Mucosa of rectum (tissue), 2 donors: ENCODE results near the gene B3GAT2.
"Not testable (repeated sequence)": the region's sequence is repeated elsewhere in the genome, so short reads cannot be mapped to it uniquely, and the experiment has no call there.

Experiments used
- H3K27ac ChIP-seq, 2 donors: one replicate each; pipeline ENCODE4 v1.7.0; 2013; ENCODE audit warnings: inconsistent platforms in 2 of 2, low read depth in 2 of 2, low read length in 2 of 2
- H3K27me3 ChIP-seq, 2 donors: one replicate each; pipeline ENCODE4 v1.7.0; 2013; ENCODE audit warnings: low read length in 2 of 2; ENCODE audit not compliant: control insufficient read depth in 2 of 2, insufficient read depth in 2 of 2
- H3K36me3 ChIP-seq, 2 donors: one replicate each; pipeline ENCODE4 v1.7.0; 2013; ENCODE audit warnings: low read length in 2 of 2; ENCODE audit not compliant: control insufficient read depth in 2 of 2, insufficient read depth in 2 of 2
- H3K4me1 ChIP-seq, 2 donors: one replicate each; pipeline ENCODE4 v1.7.0; 2013; ENCODE audit warnings: low read length in 2 of 2, mild to moderate bottlenecking in 1 of 2; ENCODE audit not compliant: control insufficient read depth in 2 of 2, insufficient read depth in 2 of 2
- H3K4me3 ChIP-seq, 2 donors: one replicate each; pipeline ENCODE4 v1.7.0; 2013; ENCODE audit warnings: low read length in 2 of 2
- H3K9ac ChIP-seq, 2 donors: one replicate each; pipeline ENCODE4 v1.7.0; 2013; ENCODE audit warnings: low read length in 2 of 2, low read depth in 1 of 2, mild to moderate bottlenecking in 1 of 2
- H3K9me3 ChIP-seq, 2 donors: one replicate each; pipeline ENCODE4 v1.7.0; 2013; ENCODE audit warnings: low read length in 2 of 2; ENCODE audit not compliant: control insufficient read depth in 2 of 2
- donor health status: healthy.
- donor health status: Normal muscosa, but diverticular disease.

B3GAT2 gene

GRCh38 chr6:70967049-70967448 is 10.2 kb upstream of the B3GAT2 start:
- no peaks in the 10 kb centered on the region for H3K36me3 ChIP-seq
- H3K9me3 ChIP-seq: no peaks in the 10 kb centered on the region
- no peaks in the 10 kb centered on the region for H3K27me3 ChIP-seq
- H3K27ac ChIP-seq: no peak overlapping the region
- no peaks in the 10 kb centered on the region for H3K4me1 ChIP-seq
- no peak overlapping the region for H3K9ac ChIP-seq
- H3K4me3 ChIP-seq: no peak overlapping the region

GRCh38 chr6:70957284-70957617 is 391 bp upstream of the B3GAT2 start:
- H3K4me3 ChIP-seq: peak overlapping the region; percentile 42 to 61

GRCh38 chr6:70956191-70956450 is 739 bp downstream of the B3GAT2 start:
- peaks cover 16 to 39% of the 10 kb centered on the region in 2 donors for H3K27me3 ChIP-seq
- H3K4me1 ChIP-seq: peaks cover 7 to 8% of the 10 kb centered on the region in 2 donors
- no peak overlapping the region for H3K9ac ChIP-seq
- H3K36me3 ChIP-seq: no peaks in the 10 kb centered on the region
- H3K27ac ChIP-seq: no peak overlapping the region
- peak overlapping the region; percentile 60 to 61 for H3K4me3 ChIP-seq
- no peaks in the 10 kb centered on the region for H3K9me3 ChIP-seq

More at GRCh38 chr6:70957284-70957617, 391 bp upstream of the B3GAT2 start:
- no peak overlapping the region for H3K27ac ChIP-seq
- no peaks in the 10 kb centered on the region for H3K36me3 ChIP-seq
- no peak overlapping the region for H3K9ac ChIP-seq
- H3K27me3 ChIP-seq: peaks cover 19 to 39% of the 10 kb centered on the region in 2 donors
- peaks cover 7 to 8% of the 10 kb centered on the region in 2 donors for H3K4me1 ChIP-seq
- no peaks in the 10 kb centered on the region for H3K9me3 ChIP-seq

- H3K4me1 ChIP-seq: peaks cover 7 to 8% of the 10 kb centered on the region in 2 donors
- peaks cover 16 to 39% of the 10 kb centered on the region in 2 donors for H3K27me3 ChIP-seq
- peak overlapping the region; percentile 60 to 61 for H3K4me3 ChIP-seq
- no peak overlapping the region for H3K9ac ChIP-seq
- H3K27ac ChIP-seq: no peak overlapping the region
- H3K9me3 ChIP-seq: no peaks in the 10 kb centered on the region
- no peaks in the 10 kb centered on the region for H3K36me3 ChIP-seq
These were observed 1.2 kb downstream of the B3GAT2 start for GRCh38 chr6:70955441-70956190.

GRCh38 chr6:70954750-70955149 is 2.1 kb downstream of the B3GAT2 start:
- no peak overlapping the region for H3K27ac ChIP-seq
- no peak overlapping the region for H3K4me3 ChIP-seq
- H3K9me3 ChIP-seq: no peaks in the 10 kb centered on the region
- no peak overlapping the region for H3K9ac ChIP-seq
- no peaks in the 10 kb centered on the region for H3K36me3 ChIP-seq
- peaks cover 16 to 39% of the 10 kb centered on the region in 2 donors for H3K27me3 ChIP-seq
- peaks cover 7 to 8% of the 10 kb centered on the region in 2 donors for H3K4me1 ChIP-seq

- Histone ChIP-seq H3K27me3 (peaks cover 16 to 34% of the 10 kb centered on the region in 2 donors), H3K9me3 (no peaks in the 10 kb centered on the region), H3K9ac (no peak overlapping the region), H3K27ac (no peak overlapping the region), H3K36me3 (no peaks in the 10 kb centered on the region), H3K4me1 (peaks cover 7 to 8% of the 10 kb centered on the region in 2 donors), H3K4me3 (no peak overlapping the region)
These were observed 2.7 kb downstream of the B3GAT2 start for GRCh38 chr6:70954176-70954575.

GRCh38 chr6:70952608-70953165 is 4.2 kb downstream of the B3GAT2 start:
- Histone ChIP-seq H3K4me1 (peaks cover 7 to 8% of the 10 kb centered on the region in 2 donors), H3K36me3 (no peaks in the 10 kb centered on the region), H3K27me3 (peaks cover 12 to 25% of the 10 kb centered on the region in 2 donors), H3K9me3 (no peaks in the 10 kb centered on the region), H3K4me3 (no peak overlapping the region), H3K9ac (no peak overlapping the region), H3K27ac (no peak overlapping the region)

GRCh38 chr6:70944321-70944720 is 12.5 kb downstream of the B3GAT2 start:
- H3K27me3 ChIP-seq: not testable (repeated sequence)

GRCh38 chr6:70933853-70934252 is 23.0 kb downstream of the B3GAT2 start:
- no peaks in the 10 kb centered on the region for H3K36me3 ChIP-seq
- no peak overlapping the region for H3K9ac ChIP-seq
- no peak overlapping the region for H3K4me3 ChIP-seq
- no peaks in the 10 kb centered on the region for H3K4me1 ChIP-seq
- H3K9me3 ChIP-seq: no peaks in the 10 kb centered on the region
- no peaks in the 10 kb centered on the region for H3K27me3 ChIP-seq
- H3K27ac ChIP-seq: no peak overlapping the region

More at GRCh38 chr6:70944321-70944720, 12.5 kb downstream of the B3GAT2 start:
- H3K9me3 ChIP-seq, H3K27ac ChIP-seq, H3K9ac ChIP-seq, H3K4me3 ChIP-seq, H3K4me1 ChIP-seq, H3K36me3 ChIP-seq: not testable (repeated sequence)

- Histone ChIP-seq H3K4me3 (no peak overlapping the region), H3K9ac (no peak overlapping the region), H3K27me3 (no peaks in the 10 kb centered on the region), H3K36me3 (no peaks in the 10 kb centered on the region), H3K27ac (no peak overlapping the region), H3K9me3 (no peaks in the 10 kb centered on the region), H3K4me1 (no peaks in the 10 kb centered on the region)
These were observed 51.1 kb downstream of the B3GAT2 start for GRCh38 chr6:70905742-70906141.
